K562 (cell line): Measurements from ENCODE around the gene ATP6V0A1. TPM values are rescaled to one million over a fixed set of nuclear protein-coding genes. Genes with fewer than 3 reads are reported as not detected.

Experiments
- ARID3B ChIP-seq: fragments of 250-450 bp; sonication (Bioruptor Pico); IDR thresholded peaks from 2 replicates; pipeline ENCODE4 v1.4.0; 2020; ENCODE audit warnings: borderline replicate concordance
- CREB1 ChIP-seq, 2 experiments: sonication (generic) in 1 of 2; formaldehyde crosslinking in 1 of 2; IDR thresholded peaks; 2 replicates each; pipeline versions ENCODE4 v1.6.1 to v1.8.0; 2012 to 2022; ENCODE audit warnings: inconsistent platforms in 1 of 2, mild to moderate bottlenecking in 1 of 2, missing genetic modification reagents in 1 of 2, moderate library complexity in 1 of 2
- DLX4 ChIP-seq: fragments of 250-450 bp; sonication (Bioruptor Pico); IDR thresholded peaks from 2 replicates; pipeline ENCODE4 v1.6.1; 2021; ENCODE audit warnings: mild to moderate bottlenecking
- HNRNPLL ChIP-seq: fragments of 200-400 bp; formaldehyde crosslinking; IDR thresholded peaks from 2 replicates; pipeline ENCODE4 v1.6.1; 2017; ENCODE audit warnings: low read length, low read depth, mild to moderate bottlenecking; ENCODE audit not compliant: poor library complexity, severe bottlenecking
- MIER1 ChIP-seq: fragments of 450-650 bp; IDR thresholded peaks from 2 replicates; pipeline ENCODE4 v1.6.1; 2016; ENCODE audit warnings: antibody characterized with exemption, mild to moderate bottlenecking, low read depth
- MLX ChIP-seq, 2 experiments: fragments of 450-650 bp in 1 of 2; sonication (generic) in 1 of 2; formaldehyde crosslinking; conservative IDR thresholded peaks; 2 replicates each; pipeline versions ENCODE4 v1.4.0 to v1.8.1; 2020 to 2022; ENCODE audit warnings: mild to moderate bottlenecking in 1 of 2, missing genetic modification reagents in 1 of 2
- RUNX1 ChIP-seq: sonication (generic); IDR thresholded peaks from 2 replicates; pipeline ENCODE4 v1.6.1; 2016; ENCODE audit warnings: antibody characterized with exemption, low read depth
- TAF1 ChIP-seq: IDR thresholded peaks from 2 replicates; pipeline ENCODE4 v1.6.1; 2011; ENCODE audit warnings: mild to moderate bottlenecking, low read length, moderate library complexity; ENCODE audit not compliant: insufficient read depth, control insufficient read depth, severe bottlenecking; ENCODE audit errors: extremely low read depth
- ZBTB1 ChIP-seq: sonication (generic); formaldehyde crosslinking; IDR thresholded peaks from 2 replicates; pipeline ENCODE4 v1.8.1; 2023; ENCODE audit warnings: missing genetic modification reagents, low read depth, mild to moderate bottlenecking, borderline replicate concordance
- ZFX ChIP-seq: sonication (generic); formaldehyde crosslinking; IDR thresholded peaks from 2 replicates; pipeline ENCODE4 v1.8.0; 2022; ENCODE audit warnings: mild to moderate bottlenecking, missing genetic modification reagents, moderate library complexity
- ZNF407 ChIP-seq: fragments of 450-650 bp; IDR thresholded peaks from 2 replicates; pipeline ENCODE4 v1.6.1; 2016; ENCODE audit warnings: low read depth
- ZNF449 ChIP-seq: fragments of 250-450 bp; sonication (Bioruptor Pico); IDR thresholded peaks from 2 replicates; pipeline ENCODE4 v1.8.0; 2022; ENCODE audit warnings: moderate library complexity, mild to moderate bottlenecking, inconsistent platforms
- polyA plus RNA-seq, 8 experiments: library from polyadenylated mRNA; depleted of rRNA in 4 of 8; stranded (reverse) in 5 of 8; unstranded in 3 of 8; fragments of >200 nt; fragmentation: Nextera tagmentation in 2 of 8; fragmentation: Illumina TruSeq in 1 of 8; extraction: Ambion mirVana in 2 of 8; extraction: Trizol in 1 of 8; gene quantifications; 2 replicates each; pipeline versions ENCODE4 v1.2.1 to v1.2.3, GENCODE V29; 2011 to 2014; ENCODE audit warnings: inconsistent platforms in 1 of 8, missing spikeins in 1 of 8
- total RNA-seq, 7 experiments: library from RNA; depleted of rRNA in 6 of 7; stranded (reverse); fragments of >200 nt in 6 of 7; fragmentation: Illumina TruSeq in 2 of 7; extraction: Trizol in 2 of 7; gene quantifications; 2 replicates each; pipeline versions ENCODE4 v1.2.1 to v1.2.3, GENCODE V29; 2011 to 2021; ENCODE audit warnings: low replicate concordance in 1 of 7

ATP6V0A1 gene
- total and polyA plus RNA-seq, 9 of the 15 experiments (the other 6 are each of a cell fraction or from before 2014, with no cell fraction given), result 11.8 to 158 (median 75.5) TPM

GRCh38 chr17:42531455-42532354 is 73.0 kb downstream of the ATP6V0A1 start (continued):
- TF ChIP-seq ZNF407 (no peak), ARID3B (CRISPR knock-in tag) (no peak), TAF1 (peak; percentile 28), MLX (CRISPR knock-in tag; conservative IDR thresholded peaks at IDR 0.05) (no peak), HNRNPLL (no peak), DLX4 (CRISPR knock-in tag) (no peak), ZNF449 (no peak), MIER1 (no peak), ZFX (no peak), ZBTB1 (CRISPR knock-in tag) (no peak), RUNX1 (peak; percentile 48; the same call in 1 of the 2 replicates), CREB1 (IDR thresholded peaks at IDR 0.05) (no peak; the same call in 1 of the 2 replicates), CREB1 (CRISPR knock-in tag; IDR thresholded peaks at IDR 0.05) (no peak)
